Measurements from ENCODE around the gene NDST1. TPM values are rescaled to one million over a fixed set of nuclear protein-coding genes. Genes with fewer than 3 reads are reported as not detected.

The NDST1 gene
- total RNA-seq, 1 experiment from 2014 or later: 68.9 TPM

- H3K27ac Mint-ChIP-seq (ENCODE audit: low read depth, unreplicated experiment): no peak overlapping the region
- no TSS peak for BruUV-seq (replicated peaks)
These were observed 897 bp downstream of the NDST1 start for GRCh38 chr5:150508828-150509227.

GRCh38 chr5:150509992-150510391, 2.1 kb downstream of the NDST1 start:
- Mint-ChIP-seq H3K4me3 (ENCODE audit: unreplicated experiment) (no peak overlapping the region), H3K36me3 (ENCODE audit: insufficient read depth, unreplicated experiment) (peaks cover 8% of the 10 kb centered on the region), H3K4me1 (ENCODE audit: insufficient read depth, unreplicated experiment) (peaks cover 53% of the 10 kb centered on the region), H3K9me3 (ENCODE audit: unreplicated experiment) (no peaks in the 10 kb centered on the region), H3K27ac (ENCODE audit: low read depth, unreplicated experiment) (no peak overlapping the region), H3K27me3 (ENCODE audit: insufficient read depth, unreplicated experiment) (no peaks in the 10 kb centered on the region)
- no peak for DNase-seq (ENCODE audit: unreplicated experiment)
- TF ChIP-seq CTCF (IDR thresholded peaks at IDR 0.05; ENCODE audit: unreplicated experiment): no peak
- ChIA-PET POLR2A (interaction anchor here (0.6 to 1.0 kb wide), 3 partner anchors 9 to 18 kb away, joined by 3 to 4 read pairs (median 3); no protein-coding TSS in a partner anchor), CTCF (interaction anchor here (1.5 to 3.0 kb wide), 3 partner anchors 12 to 52 kb away, joined by 4 to 15 read pairs (median 7); no protein-coding TSS in a partner anchor)
- BruUV-seq (replicated peaks): no TSS peak
- intact Hi-C loops (cut with micrococcal nuclease): no loop called here

More at GRCh38 chr5:150508828-150509227, 897 bp downstream of the NDST1 start:
- no peaks in the 10 kb centered on the region for H3K27me3 Mint-ChIP-seq (ENCODE audit: insufficient read depth, unreplicated experiment)
- DNase-seq (ENCODE audit: unreplicated experiment): no peak
- no peak overlapping the region for H3K4me3 Mint-ChIP-seq (ENCODE audit: unreplicated experiment)
- ChIA-PET POLR2A (interaction anchor here (0.7 to 2.2 kb wide), 2 partner anchors 8 to 226 kb away, joined by 3 to 7 read pairs; no protein-coding TSS in a partner anchor), CTCF (interaction anchor here (0.6 to 2.4 kb wide), 4 partner anchors 11 to 59 kb away, joined by 3 to 7 read pairs (median 4); no protein-coding TSS in a partner anchor)
- no peaks in the 10 kb centered on the region for H3K9me3 Mint-ChIP-seq (ENCODE audit: unreplicated experiment)
- no peak for TF ChIP-seq CTCF (IDR thresholded peaks at IDR 0.05; ENCODE audit: unreplicated experiment)
- intact Hi-C loops (cut with micrococcal nuclease): no loop called here
- peaks cover 51% of the 10 kb centered on the region for H3K4me1 Mint-ChIP-seq (ENCODE audit: insufficient read depth, unreplicated experiment)
- H3K36me3 Mint-ChIP-seq (ENCODE audit: insufficient read depth, unreplicated experiment): peaks cover 15% of the 10 kb centered on the region

- CTCF ChIA-PET: interaction anchor here (1.0 to 4.6 kb wide), 9 partner anchors 13 to 291 kb away, joined by 3 to 28 read pairs (median 4); no protein-coding TSS in a partner anchor
- H3K27ac Mint-ChIP-seq (ENCODE audit: low read depth, unreplicated experiment): peak overlapping the region; percentile 78
- no peak for DNase-seq (ENCODE audit: unreplicated experiment)
- no peaks in the 10 kb centered on the region for H3K27me3 Mint-ChIP-seq (ENCODE audit: insufficient read depth, unreplicated experiment)
- no peaks in the 10 kb centered on the region for H3K9me3 Mint-ChIP-seq (ENCODE audit: unreplicated experiment)
- H3K36me3 Mint-ChIP-seq (ENCODE audit: insufficient read depth, unreplicated experiment): peaks cover 8% of the 10 kb centered on the region
- H3K4me1 Mint-ChIP-seq (ENCODE audit: insufficient read depth, unreplicated experiment): peaks cover 59% of the 10 kb centered on the region
- no TSS peak for BruUV-seq (replicated peaks)
- intact Hi-C loops (cut with micrococcal nuclease): no loop called here
- H3K4me3 Mint-ChIP-seq (ENCODE audit: unreplicated experiment): peak overlapping the region; percentile 51
- no peak for TF ChIP-seq CTCF (IDR thresholded peaks at IDR 0.05; ENCODE audit: unreplicated experiment)
- POLR2A ChIA-PET: interaction anchor here (0.9 to 2.0 kb wide), 8 partner anchors 11 to 30 kb away, joined by 3 to 10 read pairs (median 4); no protein-coding TSS in a partner anchor
These were observed 2.7 kb downstream of the NDST1 start for GRCh38 chr5:150510460-150511263.
